Gastroesophageal sphincter (tissue), 3 donors: ENCODE measurements around the gene UBE2G2.

ENCODE experiments used
- CTCF ChIP-seq, 4 experiments: fragments of 200-600 bp in 2 of 4; fragments of 450-650 bp in 2 of 4; sonication (generic) in 1 of 4; IDR thresholded peaks; one replicate each; pipeline ENCODE4 v1.5.1; 2017 to 2019; ENCODE audit warnings: antibody characterized with exemption in 4 of 4, mild to moderate bottlenecking in 2 of 4, moderate library complexity in 2 of 4
- EP300 ChIP-seq: sonication (generic); formaldehyde crosslinking; IDR thresholded peaks from one replicate; pipeline ENCODE4 v1.6.1; 2017; ENCODE audit warnings: antibody characterized with exemption, mild to moderate bottlenecking
- POLR2A ChIP-seq, 2 donors: fragments of 450-650 bp; IDR thresholded peaks; one replicate each; pipeline ENCODE4 v1.6.1; 2017; ENCODE audit warnings: antibody characterized with exemption in 2 of 2, mild to moderate bottlenecking in 2 of 2, moderate library complexity in 1 of 2
- POLR2AphosphoS5 ChIP-seq: sonication (generic); formaldehyde crosslinking; IDR thresholded peaks from one replicate; pipeline ENCODE4 v1.6.1; 2017; ENCODE audit warnings: antibody characterized with exemption

DNA sequence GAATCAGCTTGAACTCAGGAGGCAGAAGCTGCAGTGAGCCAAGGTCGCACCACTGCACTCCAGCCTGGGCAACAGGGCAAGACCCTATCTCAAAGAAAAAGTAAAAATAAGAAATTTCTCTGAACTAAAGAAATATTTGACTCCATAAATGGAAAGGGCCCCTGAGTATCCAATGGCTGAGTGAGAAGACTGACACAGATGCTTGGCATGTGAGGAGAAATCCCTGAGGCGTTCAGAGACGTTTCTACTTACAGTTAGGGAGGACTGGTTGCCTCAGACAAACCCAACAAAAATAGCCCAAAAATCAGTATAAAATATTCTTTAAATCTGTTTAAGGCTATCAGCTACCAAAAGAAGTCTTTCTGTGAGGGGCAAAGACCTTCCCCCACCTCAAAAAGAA lies 19.2 kb upstream of the UBE2G2 start:
- TF ChIP-seq CTCF (IDR thresholded peaks at IDR 0.05) (no peak), POLR2A (IDR thresholded peaks at IDR 0.05) (no peak), EP300 (no peak), POLR2AphosphoS5 (no peak)
